NCI-H1105 (cell line): ENCODE results near the gene SLC7A14.

Experiments
- DNase-seq: peaks from one replicate; lab custom pipeline; 2025; lab: John Stamatoyannopoulos, UW

Gene SLC7A14

DNA sequence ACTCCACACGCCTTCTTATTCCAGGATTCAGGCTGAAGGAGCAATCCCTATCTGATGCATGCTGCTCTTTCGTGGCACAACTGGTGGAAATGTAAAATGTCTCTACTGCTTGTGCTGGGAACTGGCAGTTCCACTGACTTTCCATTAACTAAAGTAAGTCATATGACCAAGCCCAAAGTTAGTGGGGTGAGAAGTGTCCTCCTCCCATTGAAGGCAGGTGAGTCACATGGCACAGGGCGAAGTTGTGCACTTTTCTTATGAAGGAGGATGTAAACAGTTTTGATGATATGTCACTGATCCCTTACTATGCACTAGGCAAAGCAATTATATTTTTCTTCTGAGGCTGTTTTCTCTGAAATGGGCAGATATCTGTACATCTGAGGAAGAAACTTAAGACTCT is 51.6 kb downstream of the SLC7A14 start:
- no peak for DNase-seq

DNA sequence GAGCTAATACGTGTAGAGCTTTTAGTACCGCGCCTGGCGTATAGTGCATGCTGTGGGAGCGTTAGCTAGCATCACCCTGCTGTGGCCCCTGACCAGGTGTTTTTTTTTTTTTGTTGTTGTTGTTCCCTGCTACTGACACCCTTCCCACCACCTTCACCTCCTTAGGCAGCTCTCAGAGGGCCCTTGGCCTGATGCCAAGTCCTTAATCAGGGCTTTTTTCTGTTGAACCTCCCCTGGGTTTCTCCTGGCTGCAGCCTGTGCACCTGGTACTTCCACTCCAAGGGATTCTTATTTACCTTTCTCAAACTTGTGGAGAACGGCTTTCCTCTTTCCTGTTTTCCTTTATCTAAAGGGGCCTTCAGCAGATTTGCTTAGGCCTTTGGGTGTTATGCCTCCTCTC is 53.3 kb downstream of the SLC7A14 start:
- peak; percentile 25 for DNase-seq

DNA sequence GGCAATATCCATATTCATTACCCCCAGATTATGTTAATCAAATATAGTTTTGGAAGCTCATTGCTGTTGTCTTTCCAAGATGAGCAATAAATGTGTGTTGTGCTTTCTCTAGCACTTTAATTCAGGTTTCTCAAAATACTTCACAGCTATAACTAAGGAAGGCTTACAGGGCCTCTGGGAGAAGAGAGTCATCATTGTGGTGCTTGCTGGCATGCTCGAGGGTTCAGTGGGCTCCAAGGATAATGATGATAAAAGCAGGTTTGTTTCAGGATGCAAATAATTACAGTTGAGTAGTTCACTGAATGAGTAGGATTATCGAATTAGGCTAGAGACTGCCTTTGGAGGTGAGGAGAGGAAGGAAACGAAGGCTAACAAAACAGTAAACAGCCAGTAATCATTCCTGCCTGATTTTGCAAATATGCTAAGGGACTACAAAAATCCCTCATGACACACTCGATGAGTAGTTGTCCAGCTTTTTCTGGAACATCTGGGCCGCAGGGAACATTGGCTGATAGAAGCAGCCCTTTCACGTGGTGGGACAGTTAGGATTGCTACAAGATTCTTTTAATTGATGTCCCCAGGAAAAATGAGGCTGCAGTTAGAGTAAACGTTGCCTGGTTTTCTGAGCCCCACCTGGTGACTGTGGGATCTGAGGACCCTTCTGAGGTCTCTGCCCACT is 54.1 kb downstream of the SLC7A14 start:
- DNase-seq: no peak

DNA sequence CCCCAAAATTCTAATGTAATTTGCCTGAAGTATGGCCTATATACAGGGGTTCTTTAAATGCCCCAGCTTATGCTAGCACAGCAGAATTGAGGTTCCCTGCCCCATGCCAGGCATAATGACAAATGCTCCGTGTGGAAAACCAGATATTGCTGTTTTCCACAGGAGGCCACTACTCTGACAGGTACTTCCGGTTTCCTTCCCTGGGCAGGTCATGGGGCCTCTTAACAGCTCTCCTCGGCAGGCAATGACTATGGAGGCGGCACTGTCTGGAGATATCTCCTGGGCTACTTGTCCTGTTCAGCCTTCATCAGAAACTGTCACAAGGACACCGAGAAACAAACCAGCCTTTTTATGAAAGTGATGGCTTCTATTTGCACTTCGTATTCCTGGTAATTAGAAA is 54.8 kb downstream of the SLC7A14 start:
- DNase-seq: no peak

DNA sequence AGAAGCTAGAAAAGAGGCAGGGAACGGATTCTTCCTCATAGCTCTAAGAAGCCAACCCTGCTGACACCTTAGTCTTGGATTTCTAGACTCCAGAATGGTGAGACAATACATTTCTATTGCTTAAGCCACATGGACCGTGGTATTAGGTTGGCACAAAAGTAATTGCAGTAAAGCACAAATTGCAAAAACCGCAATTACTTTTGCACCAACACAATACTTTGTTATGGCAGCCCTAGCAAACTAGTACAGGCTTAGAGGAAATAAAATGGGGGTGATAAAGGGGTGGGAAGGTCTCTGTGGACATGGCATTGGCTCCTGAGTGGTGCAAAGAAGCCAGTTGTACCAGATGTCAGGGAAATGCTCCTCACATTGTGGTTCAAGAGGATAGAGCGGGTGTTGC is 56.0 kb downstream of the SLC7A14 start:
- DNase-seq: no peak

DNA sequence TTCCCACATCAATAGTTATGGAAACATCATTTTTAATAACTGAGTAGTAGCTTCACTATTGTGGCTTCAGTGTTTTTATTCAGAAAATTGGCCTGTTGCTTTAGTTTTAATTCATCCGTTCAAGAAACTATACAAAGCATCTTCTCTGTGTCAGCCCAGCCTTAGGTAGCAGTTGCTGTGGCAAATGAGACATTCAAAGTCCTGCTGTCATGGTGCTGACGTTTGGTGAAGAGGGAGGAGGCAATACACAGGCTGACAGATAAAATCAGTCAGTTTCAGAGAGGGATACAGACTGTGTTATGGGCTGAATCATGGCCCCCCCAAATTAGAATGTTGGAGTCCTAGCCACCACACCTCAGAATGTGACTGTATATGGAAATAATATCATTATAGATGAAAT is 56.5 kb downstream of the SLC7A14 start:
- DNase-seq: no peak

DNA sequence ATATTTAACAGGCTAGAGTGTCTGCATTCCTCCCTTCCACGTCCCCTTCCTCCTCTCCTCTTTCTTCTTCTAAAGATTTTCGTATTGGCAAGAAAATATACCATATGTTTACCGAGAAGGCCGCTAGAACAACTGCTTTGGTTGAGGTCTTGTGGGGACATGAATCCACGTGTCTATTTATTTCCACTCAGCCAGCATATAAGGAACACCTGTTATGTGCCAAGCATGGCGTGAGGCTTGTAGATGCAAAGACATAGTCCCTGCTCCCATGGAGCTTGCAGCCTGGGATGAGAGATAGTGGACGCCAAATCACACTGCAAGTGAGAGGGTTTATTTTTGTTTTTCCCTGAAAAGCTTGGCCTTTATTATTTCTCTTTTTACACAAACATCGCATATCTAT is 57.1 kb downstream of the SLC7A14 start:
- DNase-seq: peak; percentile 8

DNA sequence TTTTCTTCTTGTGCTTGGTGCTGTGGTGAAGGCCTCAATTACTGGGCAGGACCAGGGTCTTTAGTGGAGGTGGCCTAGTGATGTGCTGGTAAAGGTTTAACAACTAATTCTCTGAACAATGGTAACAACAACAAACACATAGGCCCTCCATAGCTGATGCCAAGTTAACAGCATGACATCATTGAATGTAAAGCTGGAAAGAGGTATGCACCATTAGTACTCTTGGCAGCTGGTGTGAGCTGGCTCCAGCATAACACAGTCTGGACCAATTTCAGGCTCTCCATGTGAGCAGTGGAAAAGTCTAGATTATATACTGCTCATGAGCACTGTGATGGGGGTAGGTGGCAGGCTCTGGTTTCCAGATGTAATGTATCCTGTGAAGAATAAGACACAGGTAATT is 61.8 kb downstream of the SLC7A14 start:
- DNase-seq: peak; percentile 27

DNA sequence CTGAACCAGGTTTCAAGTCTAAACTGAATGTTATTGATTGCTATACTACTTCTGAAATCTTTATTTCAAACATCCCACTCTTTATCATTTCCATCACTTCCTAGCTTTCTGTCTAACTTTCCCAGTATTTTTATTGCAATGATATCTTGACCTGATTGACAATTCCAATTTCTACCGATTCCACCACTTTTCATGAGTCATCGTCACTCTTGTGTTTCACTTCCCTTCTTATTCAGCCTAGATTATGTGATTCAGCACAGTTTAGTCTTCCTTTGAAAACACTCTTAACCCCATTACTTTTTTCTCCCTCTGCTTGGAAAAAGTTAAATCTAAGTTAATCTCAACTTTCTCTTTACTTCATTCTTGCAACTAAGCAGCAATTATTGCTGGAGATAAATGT is 62.6 kb downstream of the SLC7A14 start:
- no peak for DNase-seq

DNA sequence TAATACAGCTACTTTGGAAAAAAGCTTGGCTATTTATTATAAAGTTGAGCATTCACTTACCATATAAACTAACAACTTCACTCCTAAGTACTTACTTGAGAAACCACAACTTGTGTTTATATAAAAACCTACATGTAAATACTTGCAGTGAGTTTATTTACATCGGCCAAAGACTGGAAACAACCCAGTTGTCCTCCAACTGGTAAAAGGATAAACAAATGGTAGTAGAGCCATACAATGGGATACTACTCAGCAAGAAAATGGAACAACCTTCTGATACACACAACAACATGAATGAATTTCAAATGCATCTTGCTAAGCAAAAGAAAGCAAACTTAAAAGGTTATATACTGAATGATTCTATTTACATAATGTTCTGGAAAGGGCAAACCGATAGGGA is 63.7 kb downstream of the SLC7A14 start:
- no peak for DNase-seq

DNA sequence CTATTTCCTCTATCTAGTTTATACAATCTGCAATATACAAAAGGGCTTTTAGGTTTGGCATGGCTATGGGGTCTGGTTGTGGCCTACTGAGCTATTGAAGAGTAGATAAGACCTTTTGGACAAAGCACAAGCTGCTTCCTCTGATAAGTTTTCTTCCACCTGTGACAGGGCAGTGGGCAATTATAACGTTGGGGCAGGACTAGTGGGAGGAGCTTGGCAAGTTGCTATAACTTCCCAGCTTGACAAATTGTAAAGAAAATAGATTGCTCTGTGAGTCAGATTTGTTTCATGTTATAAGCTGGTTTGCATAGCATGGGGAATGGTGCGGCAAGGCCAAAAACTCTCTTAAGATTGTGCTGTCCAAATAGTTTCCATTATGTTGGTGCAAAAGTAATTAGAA is 64.9 kb downstream of the SLC7A14 start:
- DNase-seq: no peak

DNA sequence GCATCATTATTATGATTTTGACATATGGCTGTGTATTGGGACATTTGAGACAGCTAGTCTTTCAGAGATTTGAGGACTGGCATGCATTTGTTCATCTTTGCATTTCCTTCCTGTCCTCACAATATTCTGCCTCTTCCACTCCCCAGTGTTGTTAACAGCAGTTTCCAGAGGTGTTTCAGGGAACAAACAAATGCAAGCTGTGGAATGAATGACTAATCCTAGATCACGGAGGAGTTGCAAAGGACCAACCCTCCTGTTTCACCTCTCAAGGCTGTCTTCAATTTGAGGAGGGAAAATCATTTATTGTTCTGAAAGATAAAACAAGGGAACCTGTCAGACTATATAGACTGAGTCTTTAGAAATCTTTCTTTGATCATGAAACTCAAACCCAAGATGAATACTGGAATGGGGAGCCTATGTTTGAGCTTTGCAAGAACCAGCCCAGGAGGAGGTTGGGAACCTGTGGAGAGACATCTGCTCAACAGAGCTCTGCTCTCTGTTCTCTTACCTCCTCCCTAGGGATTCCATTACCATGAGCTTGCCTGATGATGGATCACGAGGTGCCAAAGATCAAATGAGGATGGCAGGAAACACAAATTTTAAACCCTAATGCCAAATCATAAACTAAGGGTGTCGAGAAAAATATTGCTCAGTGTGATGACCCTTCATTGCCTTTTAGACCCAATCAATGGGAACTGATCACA is 68.5 kb downstream of the SLC7A14 start:
- DNase-seq: no peak

DNA sequence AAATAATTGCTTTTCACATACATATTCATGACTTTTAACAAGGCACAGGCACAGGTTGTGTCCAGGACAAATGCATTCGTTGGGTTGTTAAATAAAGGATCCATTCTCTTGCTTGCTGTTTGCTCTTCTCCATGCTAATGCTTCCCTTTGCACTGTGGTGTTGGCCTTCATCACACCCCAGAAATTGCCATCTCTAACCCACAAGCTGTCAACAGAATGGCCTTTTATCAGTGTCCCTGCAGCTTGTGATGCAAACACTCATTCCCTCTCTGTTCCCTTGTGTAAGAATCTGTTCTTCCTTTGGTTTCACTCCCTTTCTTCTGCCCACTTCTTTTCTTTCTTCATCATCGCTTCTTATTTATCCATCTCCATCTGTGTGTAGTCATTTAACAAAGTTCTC is 72.2 kb downstream of the SLC7A14 start:
- DNase-seq: no peak

DNA sequence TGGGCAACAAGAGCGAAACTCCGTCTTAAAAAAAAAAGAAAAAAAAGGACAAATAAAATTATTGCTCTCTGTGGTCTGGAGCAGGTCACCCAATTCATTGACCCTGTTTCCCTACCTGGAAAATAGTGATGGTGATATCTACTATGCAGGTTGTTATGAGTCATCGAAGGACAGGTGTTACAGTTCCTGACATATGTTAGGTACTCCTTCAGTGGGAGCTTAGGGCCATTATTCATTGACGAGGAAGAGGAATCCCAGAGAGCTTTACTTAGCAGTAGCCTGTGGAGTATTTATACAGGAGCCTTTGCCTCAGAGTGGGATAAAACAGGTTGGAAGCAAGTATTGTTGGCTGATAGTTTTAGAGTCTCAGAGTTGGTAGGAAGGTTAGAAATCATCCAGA is 74.5 kb downstream of the SLC7A14 start:
- no peak for DNase-seq

DNA sequence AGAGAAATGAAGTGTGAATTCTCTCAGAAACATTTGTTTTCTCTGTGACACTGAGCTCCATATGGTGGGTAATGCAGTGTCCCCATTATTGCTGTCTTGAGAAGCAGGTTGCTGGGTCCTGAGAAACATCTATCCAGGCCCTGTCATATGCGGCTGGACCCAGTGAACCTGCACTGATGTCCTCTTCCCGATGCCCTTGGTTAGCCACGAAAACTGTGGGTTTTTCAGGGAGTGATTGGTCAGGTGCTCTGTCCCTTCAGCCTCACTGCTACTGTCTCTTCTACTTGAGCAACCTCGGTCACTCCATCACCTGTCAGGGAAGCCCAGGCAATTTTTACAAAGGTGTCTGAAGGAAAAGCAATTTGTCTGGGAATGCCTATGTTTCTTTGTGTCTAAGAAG is 77.0 kb downstream of the SLC7A14 start:
- DNase-seq: no peak

DNA sequence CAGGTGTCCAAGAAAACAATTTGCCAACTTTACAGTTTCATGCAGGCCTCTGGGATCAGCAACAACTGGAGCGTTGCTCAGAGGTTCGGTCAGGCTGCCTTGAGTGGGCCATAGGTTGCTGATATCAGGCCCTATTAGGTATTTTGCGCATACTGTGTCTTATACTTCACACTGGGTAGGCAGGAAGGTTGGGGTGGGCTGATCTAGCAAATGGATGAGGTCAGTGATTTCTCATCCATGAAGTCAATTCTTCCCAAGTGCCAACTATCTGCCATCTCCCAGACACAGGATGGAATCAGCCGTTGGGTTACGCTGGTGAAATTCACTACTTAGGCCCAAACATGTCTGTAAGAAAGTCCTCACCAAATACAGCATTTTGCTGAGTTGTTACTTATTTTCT is 77.6 kb downstream of the SLC7A14 start:
- DNase-seq: no peak

DNA sequence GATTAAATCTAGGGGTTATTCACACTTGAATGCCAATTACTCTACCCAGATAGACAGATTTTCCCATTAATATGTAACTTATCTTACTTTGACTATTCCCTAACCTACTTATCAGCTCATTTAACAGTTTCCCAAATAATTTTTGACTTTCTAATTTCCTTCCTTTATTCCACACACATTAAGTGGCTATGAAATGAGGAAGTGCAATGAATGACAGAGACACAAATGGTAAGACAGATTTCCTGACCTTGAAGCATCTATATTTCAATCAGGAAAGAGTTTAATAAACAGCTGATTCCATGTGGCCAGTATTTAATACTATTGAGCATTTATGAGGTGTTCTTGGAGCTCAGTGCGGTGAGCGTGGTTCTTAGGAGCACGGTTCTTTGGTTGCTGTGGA is 78.8 kb downstream of the SLC7A14 start:
- DNase-seq: no peak

DNA sequence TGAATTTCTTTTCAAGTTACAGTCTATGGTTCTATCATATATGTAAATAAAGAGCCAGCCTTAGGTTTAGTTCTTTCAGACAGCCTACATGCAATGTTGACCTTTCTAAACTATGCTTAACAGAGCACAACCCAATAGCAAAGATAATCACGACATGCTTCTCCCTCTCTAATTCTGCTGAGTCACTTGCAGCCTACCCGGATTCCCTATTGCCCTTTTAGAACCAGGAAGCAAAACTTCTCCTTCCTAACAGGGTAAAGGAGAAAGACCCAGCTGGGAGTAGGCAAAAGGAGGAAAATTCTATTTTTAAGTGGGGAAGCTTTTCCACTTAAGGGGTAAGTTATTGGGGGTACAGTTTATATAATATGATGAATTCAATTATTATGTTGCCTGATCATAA is 79.3 kb downstream of the SLC7A14 start:
- no peak for DNase-seq

DNA sequence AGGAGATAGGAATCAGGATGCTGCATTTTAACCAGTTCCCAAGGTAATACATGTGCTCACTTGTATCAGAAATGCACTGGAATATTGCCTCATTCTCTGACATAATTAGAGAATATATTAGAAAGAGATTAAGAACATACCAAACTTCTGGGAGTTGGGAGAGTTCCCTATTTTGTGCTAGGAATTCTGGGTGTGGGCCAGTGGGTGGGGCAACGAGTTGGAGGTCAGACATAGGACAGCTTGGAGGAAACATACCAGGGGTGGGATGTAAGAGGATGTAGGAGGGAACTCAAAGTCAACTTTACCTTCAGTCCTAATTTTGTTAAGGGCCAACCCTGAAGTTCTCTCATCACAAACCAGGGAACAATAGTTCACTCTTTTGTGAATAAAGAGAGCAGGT is 83.6 kb downstream of the SLC7A14 start:
- DNase-seq: no peak

DNA sequence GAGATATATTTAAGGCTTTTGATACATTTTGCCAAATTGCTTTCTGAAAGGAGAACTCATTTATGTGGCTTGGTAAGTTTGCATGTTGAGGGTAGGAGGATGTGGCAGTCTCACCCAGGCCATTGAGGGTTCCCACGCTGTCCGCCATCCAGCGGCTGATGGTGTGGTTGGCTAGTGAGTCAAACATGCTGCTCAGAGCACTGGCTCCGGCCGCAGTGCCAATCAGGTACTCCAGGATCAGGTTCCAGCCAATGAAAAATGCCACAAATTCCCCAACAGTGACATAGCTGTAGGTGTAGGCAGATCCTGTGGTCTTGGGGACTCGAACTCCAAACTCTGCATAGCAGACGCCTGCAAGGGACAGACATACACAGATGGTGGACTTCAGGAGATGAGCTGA is 84.9 kb downstream of the SLC7A14 start:
- DNase-seq: no peak

DNA sequence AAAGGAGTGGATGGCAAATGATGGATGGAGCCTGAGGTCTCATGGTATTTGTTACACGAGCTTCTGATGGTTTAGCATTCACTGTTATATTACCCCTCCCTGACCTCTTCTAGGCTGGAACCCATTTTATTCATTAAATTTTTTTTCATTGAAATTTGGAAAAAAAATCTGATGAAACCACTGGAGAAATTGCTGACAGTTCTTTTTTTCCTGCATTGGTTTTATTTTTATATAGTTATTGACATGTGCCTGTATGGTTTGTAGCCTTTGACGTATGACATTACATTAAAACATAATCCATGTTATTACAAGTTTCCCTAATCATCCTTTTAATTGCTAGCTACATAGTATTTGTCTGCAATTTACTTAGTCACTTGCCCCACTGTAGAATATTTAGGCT is 85.4 kb downstream of the SLC7A14 start:
- DNase-seq: no peak

DNA sequence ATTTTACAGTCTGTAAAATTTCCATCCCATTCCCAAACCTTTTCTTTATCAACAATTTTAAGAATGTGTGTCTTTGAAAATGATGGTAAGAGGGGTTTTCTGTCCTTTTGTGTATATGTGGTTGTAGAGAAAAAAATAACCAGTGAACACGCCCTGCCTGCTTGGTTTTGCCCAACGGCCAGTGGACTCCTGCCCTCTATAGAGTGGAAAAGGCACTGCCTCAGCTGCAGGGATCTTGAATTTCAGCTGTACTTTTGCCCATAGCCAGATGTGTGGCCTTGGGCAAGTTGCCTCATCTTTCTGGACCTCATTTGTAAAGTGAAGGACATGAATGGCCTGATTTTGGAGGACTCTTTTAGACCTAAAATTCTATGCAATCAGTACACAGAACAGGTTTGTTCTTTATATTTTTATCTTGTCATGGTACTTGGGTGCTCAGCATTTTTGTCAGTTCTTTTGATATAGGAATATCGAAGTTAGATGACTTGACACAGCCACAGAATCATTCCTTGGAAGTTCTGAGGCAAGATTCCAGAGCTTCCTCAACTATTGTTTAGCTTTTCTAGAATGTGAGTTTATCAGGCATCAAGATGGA is 86.2 kb downstream of the SLC7A14 start:
- no peak for DNase-seq

DNA sequence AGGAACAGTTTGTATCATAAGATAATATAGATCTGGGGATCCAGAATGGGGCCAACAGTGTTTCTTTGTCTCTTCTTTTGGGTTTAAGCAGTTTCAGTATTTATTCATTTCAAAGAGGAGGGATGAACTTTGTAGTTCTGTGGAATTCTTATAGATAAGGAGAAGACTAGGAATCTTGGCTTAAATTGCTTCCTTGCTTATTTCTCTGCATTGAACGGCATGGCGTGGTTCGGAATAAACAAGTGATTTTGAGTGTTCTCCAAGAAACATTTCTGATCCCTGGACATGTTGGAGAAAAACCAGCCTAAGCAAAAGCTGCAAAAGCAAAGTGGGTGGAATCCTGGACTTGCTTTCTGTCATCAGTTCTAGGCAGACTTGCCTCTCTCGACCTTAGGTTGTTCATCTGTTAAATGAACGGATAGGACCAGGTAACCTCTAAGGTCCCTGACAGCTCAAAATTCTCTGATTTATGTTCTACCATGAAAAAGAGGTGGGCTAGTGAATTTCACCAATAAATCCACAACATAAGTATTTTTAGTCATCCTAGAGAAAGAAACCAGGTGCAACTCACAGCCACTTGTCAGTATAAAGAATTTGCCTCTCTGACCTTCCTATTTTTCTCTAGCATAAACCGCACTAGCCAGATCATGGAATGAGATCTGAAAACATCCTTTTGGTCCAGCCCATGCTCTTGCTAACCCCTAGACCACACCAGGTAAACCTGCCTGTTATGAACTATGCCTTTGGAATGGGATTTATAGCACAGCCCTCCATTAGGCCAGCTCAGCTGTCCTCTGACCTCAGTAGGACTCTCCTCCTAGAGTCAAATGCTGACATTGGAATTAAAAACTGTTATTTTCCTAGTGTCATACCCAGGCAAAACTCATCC is 88.4 kb downstream of the SLC7A14 start:
- DNase-seq: no peak
